Measurements from ENCODE around the gene ZBTB20.

ZBTB20 gene

DNA sequence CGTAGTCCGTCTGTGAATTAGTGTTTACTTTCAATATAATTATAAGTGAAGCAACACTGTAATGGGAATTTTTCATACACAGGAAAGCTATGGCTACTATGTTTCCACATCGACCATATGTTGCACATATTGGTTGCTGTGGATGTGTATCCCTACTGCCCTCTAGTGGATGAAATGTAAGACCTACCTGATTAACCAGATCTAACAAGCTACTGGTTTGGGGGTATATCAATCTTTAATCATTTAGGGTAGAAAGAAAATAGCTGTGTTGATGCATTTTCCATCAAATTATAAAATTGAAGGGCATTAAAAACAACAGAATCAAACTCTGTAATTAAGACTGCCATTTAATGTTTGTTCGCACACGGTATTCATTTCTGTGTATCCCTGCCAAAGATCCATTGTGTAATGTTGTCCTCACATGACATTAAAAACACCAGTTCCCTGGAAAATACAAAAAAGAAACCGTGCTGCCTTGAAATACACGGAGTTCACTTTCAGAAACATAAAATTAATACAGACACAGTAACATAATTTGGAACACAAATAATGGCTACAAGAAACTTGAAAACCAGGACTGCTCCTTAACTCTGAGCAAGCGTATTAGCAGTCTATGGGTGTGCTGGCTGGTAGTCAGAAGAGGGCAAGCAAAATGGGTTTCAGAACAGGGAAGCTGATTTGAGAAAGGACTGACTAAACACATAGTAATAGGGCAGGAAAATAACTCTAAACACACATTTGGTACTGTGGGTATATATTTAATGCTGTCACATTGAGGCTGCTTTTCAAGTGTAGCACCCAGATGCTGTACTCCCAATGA is 728.2 kb downstream of the ZBTB20 start:
- POLR2A ChIA-PET, result no interaction called here
- DNase-seq, result peak; percentile 66 to 79 (median 79)
- Histone ChIP-seq H3K27ac (ENCODE audit: insufficient read depth in 1 of 2, low read depth in 1 of 2, low read length in 2 of 2, poor library complexity in 1 of 2, severe bottlenecking in 2 of 2) (no peak overlapping the region), H3K36me3 (ENCODE audit: control insufficient read depth in 4 of 4, insufficient read depth in 4 of 4, low read length in 3 of 4) (no peaks in the 10 kb centered on the region), H3K4me1 (ENCODE audit: control extremely low read depth in 1 of 4, control insufficient read depth in 4 of 4, insufficient read depth in 4 of 4, low read length in 3 of 4) (peaks cover 0 to 2% (median 0%) of the 10 kb centered on the region in 4 experiments), H3K9me3 (ENCODE audit: control extremely low read depth in 1 of 5, control insufficient read depth in 4 of 5, insufficient read depth in 2 of 5, low read depth in 1 of 5, low read length in 4 of 5) (no peaks in the 10 kb centered on the region), H3K4me3 (ENCODE audit: control insufficient read depth in 1 of 7, extremely low read depth in 1 of 7, insufficient read depth in 4 of 7, low read depth in 2 of 7, low read length in 6 of 7) (no peak overlapping the region), H3K27me3 (replicated peaks in 2 of 5; ENCODE audit: control insufficient read depth in 4 of 5, insufficient read depth in 5 of 5, low read length in 4 of 5) (peaks cover 0 to 2% (median 0%) of the 10 kb centered on the region in 5 experiments)
- CTCF ChIA-PET, result interaction anchor here (0.6 to 5.6 kb wide), 16 partner anchors 9 to 683 kb away, joined by 3 to 38 read pairs (median 4); no protein-coding TSS in a partner anchor
- 80% methylated on average over 3 of the region's 8 CpGs for WGBS (ENCODE audit: insufficient coverage)

DNA sequence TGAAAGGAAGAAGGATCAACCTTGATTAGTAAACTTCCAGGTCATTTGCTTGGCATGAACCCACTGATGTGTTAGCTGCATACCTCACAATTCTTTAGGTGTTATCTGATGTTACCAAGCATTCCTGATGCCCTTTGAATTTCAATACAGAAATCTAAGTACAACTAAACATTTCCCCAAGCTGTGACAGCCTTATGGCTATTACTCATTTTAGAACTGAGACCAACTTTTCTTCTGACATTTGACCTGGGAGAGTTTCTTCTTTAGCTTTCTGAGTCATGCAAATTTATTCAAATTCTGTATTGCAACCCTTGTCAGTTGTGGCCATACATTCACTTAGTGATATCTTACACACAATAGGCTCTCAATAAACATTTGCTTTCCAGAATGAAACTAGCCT is 729.0 kb downstream of the ZBTB20 start:
- ChIA-PET POLR2A (no interaction called here), CTCF (interaction anchor here (0.6 to 5.6 kb wide), 15 partner anchors 10 to 682 kb away, joined by 3 to 38 read pairs (median 4); no protein-coding TSS in a partner anchor)
- no peaks in the 10 kb centered on the region for H3K36me3 ChIP-seq (ENCODE audit: control insufficient read depth in 4 of 4, insufficient read depth in 4 of 4, low read length in 3 of 4)
- H3K4me3 ChIP-seq (ENCODE audit: control insufficient read depth in 1 of 7, extremely low read depth in 1 of 7, insufficient read depth in 4 of 7, low read depth in 2 of 7, low read length in 6 of 7), result no peak overlapping the region
- H3K27ac ChIP-seq (ENCODE audit: insufficient read depth in 1 of 2, low read depth in 1 of 2, low read length in 2 of 2, poor library complexity in 1 of 2, severe bottlenecking in 2 of 2), result no peak overlapping the region
- DNase-seq, result no peak
- H3K27me3 ChIP-seq (replicated peaks in 2 of 5; ENCODE audit: control insufficient read depth in 4 of 5, insufficient read depth in 5 of 5, low read length in 4 of 5), result peaks cover 0 to 2% (median 0%) of the 10 kb centered on the region in 5 experiments
- no peaks in the 10 kb centered on the region for H3K9me3 ChIP-seq (ENCODE audit: control extremely low read depth in 1 of 5, control insufficient read depth in 4 of 5, insufficient read depth in 2 of 5, low read depth in 1 of 5, low read length in 4 of 5)
- peaks cover 0 to 2% (median 0%) of the 10 kb centered on the region in 4 experiments for H3K4me1 ChIP-seq (ENCODE audit: control extremely low read depth in 1 of 4, control insufficient read depth in 4 of 4, insufficient read depth in 4 of 4, low read length in 3 of 4)

DNA sequence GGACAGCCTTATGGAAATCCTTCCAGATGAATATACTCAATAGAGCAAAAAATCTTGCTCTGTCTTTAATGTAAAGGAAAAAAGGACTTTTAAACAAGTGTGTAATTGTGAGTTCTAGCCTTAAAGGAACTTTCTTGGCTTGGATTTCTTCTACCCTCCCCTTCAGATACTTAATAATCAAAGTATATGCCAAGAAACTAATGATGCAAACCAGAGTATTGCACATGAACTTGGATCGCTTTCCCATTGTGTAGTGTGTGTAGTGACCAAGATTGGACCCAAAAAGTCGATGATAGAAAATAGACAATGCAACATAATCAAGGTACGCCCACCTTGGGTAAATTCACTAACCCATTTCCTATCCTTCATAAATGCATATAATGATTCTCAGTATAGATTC is 729.4 kb downstream of the ZBTB20 start:
- ChIA-PET CTCF (interaction anchor here (1.6 to 2.7 kb wide), 4 partner anchors 9 to 34 kb away, joined by 4 to 14 read pairs (median 10); no protein-coding TSS in a partner anchor), POLR2A (no interaction called here)
- no peak for DNase-seq
- no peaks in the 10 kb centered on the region for H3K9me3 ChIP-seq (ENCODE audit: control extremely low read depth in 1 of 5, control insufficient read depth in 4 of 5, insufficient read depth in 2 of 5, low read depth in 1 of 5, low read length in 4 of 5)
- peaks cover 0 to 2% (median 0%) of the 10 kb centered on the region in 4 experiments for H3K4me1 ChIP-seq (ENCODE audit: control extremely low read depth in 1 of 4, control insufficient read depth in 4 of 4, insufficient read depth in 4 of 4, low read length in 3 of 4)
- no peak overlapping the region for H3K4me3 ChIP-seq (ENCODE audit: control insufficient read depth in 1 of 7, extremely low read depth in 1 of 7, insufficient read depth in 4 of 7, low read depth in 2 of 7, low read length in 6 of 7)
- no peak overlapping the region for H3K27ac ChIP-seq (ENCODE audit: insufficient read depth in 1 of 2, low read depth in 1 of 2, low read length in 2 of 2, poor library complexity in 1 of 2, severe bottlenecking in 2 of 2)
- H3K36me3 ChIP-seq (ENCODE audit: control insufficient read depth in 4 of 4, insufficient read depth in 4 of 4, low read length in 3 of 4), result no peaks in the 10 kb centered on the region
- peaks cover 0 to 2% (median 0%) of the 10 kb centered on the region in 5 experiments for H3K27me3 ChIP-seq (replicated peaks in 2 of 5; ENCODE audit: control insufficient read depth in 4 of 5, insufficient read depth in 5 of 5, low read length in 4 of 5)
- WGBS (ENCODE audit: insufficient coverage), result no CpG with 5 or more reads among the region's 3 CpGs

DNA sequence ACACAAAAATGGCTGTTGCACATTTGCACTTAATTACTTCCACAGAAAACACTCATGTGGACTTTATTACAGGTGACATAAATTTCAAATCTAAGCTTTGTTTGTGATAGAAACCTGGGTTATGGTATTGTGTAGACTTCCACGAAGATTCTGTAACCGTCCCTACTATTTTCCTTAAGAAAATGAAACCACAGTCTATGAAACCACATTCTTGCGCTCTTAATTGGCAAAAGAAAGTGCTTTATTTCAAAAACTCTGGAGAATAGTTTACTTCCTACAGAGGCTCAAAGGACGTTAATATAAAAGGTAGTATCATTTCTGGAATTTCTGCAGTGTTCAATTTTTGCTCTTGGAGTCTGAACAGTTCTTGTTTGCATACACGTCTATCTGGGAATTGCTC is 729.8 kb downstream of the ZBTB20 start:
- peaks cover 0 to 2% (median 0%) of the 10 kb centered on the region in 5 experiments for H3K27me3 ChIP-seq (replicated peaks in 2 of 5; ENCODE audit: control insufficient read depth in 4 of 5, insufficient read depth in 5 of 5, low read length in 4 of 5)
- WGBS (ENCODE audit: insufficient coverage), result 90% methylated on average over 2 of the region's 5 CpGs
- no peak for DNase-seq
- H3K27ac ChIP-seq (ENCODE audit: insufficient read depth in 1 of 2, low read depth in 1 of 2, low read length in 2 of 2, poor library complexity in 1 of 2, severe bottlenecking in 2 of 2), result no peak overlapping the region
- no peaks in the 10 kb centered on the region for H3K36me3 ChIP-seq (ENCODE audit: control insufficient read depth in 4 of 4, insufficient read depth in 4 of 4, low read length in 3 of 4)
- no peaks in the 10 kb centered on the region for H3K9me3 ChIP-seq (ENCODE audit: control extremely low read depth in 1 of 5, control insufficient read depth in 4 of 5, insufficient read depth in 2 of 5, low read depth in 1 of 5, low read length in 4 of 5)
- no peak overlapping the region for H3K4me3 ChIP-seq (ENCODE audit: control insufficient read depth in 1 of 7, extremely low read depth in 1 of 7, insufficient read depth in 4 of 7, low read depth in 2 of 7, low read length in 6 of 7)
- ChIA-PET CTCF (interaction anchor here (1.7 to 2.7 kb wide), 2 partner anchors 12 to 19 kb away, joined by 4 to 14 read pairs; no protein-coding TSS in a partner anchor), POLR2A (no interaction called here)
- H3K4me1 ChIP-seq (ENCODE audit: control extremely low read depth in 1 of 4, control insufficient read depth in 4 of 4, insufficient read depth in 4 of 4, low read length in 3 of 4), result peaks cover 0 to 2% (median 0%) of the 10 kb centered on the region in 4 experiments

DNA sequence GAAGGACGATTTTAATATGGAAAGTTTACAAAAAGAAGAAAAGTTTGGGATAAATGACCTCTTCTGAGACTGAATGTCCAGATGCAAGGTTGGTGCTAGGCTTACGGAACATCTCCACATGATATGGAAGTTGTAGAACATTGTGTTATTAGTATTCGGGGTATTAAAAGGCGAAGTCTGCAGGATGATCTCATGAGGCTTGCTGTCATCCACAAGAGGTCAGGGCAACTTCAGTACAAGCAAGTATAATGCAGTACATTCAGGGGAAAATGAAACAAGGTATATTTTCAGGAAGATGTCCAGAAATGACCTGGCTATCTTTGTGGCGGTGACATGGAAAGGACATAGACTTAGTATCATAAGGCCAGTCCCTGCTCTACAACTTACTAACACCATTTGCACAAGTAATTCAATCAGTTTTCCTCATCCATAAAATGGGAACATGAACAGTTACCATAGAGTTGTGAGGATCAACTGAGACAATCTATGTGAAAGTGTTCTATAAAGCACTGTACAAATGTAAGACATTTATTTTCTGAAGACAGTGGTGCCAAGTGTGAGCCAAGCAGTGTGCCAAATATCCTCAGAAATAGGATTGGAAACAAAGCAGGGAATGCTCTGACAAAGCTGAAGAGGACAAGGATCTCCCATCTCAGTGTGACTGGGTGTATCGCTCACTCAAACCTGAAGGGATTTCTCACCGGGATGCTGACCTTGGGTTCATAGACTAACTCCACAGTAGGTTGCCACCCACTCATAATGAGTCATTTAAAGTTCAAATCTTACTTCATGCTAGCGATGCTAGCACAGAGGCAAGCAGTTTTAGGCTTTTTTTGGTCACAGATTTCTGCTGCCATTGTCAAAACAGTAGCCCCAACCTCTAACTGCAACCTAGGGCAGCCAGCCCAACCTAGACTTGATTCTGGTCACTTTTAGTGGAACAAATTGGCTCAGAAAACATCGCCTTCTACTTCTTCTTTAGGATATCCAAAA is 735.0 kb downstream of the ZBTB20 start:
- H3K4me3 ChIP-seq (ENCODE audit: control insufficient read depth in 1 of 7, extremely low read depth in 1 of 7, insufficient read depth in 4 of 7, low read depth in 2 of 7, low read length in 6 of 7), result no peak overlapping the region
- no peaks in the 10 kb centered on the region for H3K4me1 ChIP-seq (ENCODE audit: control extremely low read depth in 1 of 4, control insufficient read depth in 4 of 4, insufficient read depth in 4 of 4, low read length in 3 of 4)
- ChIA-PET POLR2A (interaction anchor here (0.7 kb wide), 1 partner anchor 161 kb away, joined by 3 read pairs; no protein-coding TSS in a partner anchor), CTCF (interaction anchor here (1.2 to 1.6 kb wide), 3 partner anchors 9 to 33 kb away, joined by 3 to 5 read pairs (median 5); no protein-coding TSS in a partner anchor)
- no peaks in the 10 kb centered on the region for H3K27me3 ChIP-seq (replicated peaks in 2 of 5; ENCODE audit: control insufficient read depth in 4 of 5, insufficient read depth in 5 of 5, low read length in 4 of 5)
- no peaks in the 10 kb centered on the region for H3K36me3 ChIP-seq (ENCODE audit: control insufficient read depth in 4 of 4, insufficient read depth in 4 of 4, low read length in 3 of 4)
- no peak for DNase-seq
- 97% methylated on average over 8 of the region's 9 CpGs for WGBS (ENCODE audit: insufficient coverage)
- no peaks in the 10 kb centered on the region for H3K9me3 ChIP-seq (ENCODE audit: control extremely low read depth in 1 of 5, control insufficient read depth in 4 of 5, insufficient read depth in 2 of 5, low read depth in 1 of 5, low read length in 4 of 5)
- no peak overlapping the region for H3K27ac ChIP-seq (ENCODE audit: insufficient read depth in 1 of 2, low read depth in 1 of 2, low read length in 2 of 2, poor library complexity in 1 of 2, severe bottlenecking in 2 of 2)

DNA sequence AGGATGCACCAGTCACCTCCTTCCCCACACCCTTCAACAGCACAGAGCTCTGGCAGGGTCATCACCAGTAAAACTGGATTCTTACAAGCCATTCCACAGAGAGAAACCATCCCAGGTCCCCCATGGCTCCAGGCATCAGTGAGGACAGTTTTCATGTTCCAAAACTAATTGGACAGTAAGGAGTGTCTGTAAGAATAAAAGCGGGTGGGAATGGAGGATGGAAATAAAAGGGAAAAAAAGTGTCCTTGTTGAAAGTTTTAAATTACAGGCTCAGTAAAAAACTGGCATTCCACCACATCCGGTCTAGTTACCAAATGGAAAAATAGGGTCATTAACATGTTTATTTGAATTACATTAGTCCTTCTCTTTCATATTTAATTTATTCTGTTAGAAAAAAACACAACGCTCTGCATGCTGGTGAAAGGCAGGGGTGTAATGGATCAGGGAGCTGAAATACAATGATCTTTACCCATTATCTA is 735.9 kb downstream of the ZBTB20 start:
- no peaks in the 10 kb centered on the region for H3K4me1 ChIP-seq (ENCODE audit: control extremely low read depth in 1 of 4, control insufficient read depth in 4 of 4, insufficient read depth in 4 of 4, low read length in 3 of 4)
- no peaks in the 10 kb centered on the region for H3K9me3 ChIP-seq (ENCODE audit: control extremely low read depth in 1 of 5, control insufficient read depth in 4 of 5, insufficient read depth in 2 of 5, low read depth in 1 of 5, low read length in 4 of 5)
- ChIA-PET POLR2A (no interaction called here), CTCF (interaction anchor here (0.7 to 3.3 kb wide), 4 partner anchors 10 to 27 kb away, joined by 3 to 14 read pairs (median 6); no protein-coding TSS in a partner anchor)
- DNase-seq, result no peak
- H3K4me3 ChIP-seq (ENCODE audit: control insufficient read depth in 1 of 7, extremely low read depth in 1 of 7, insufficient read depth in 4 of 7, low read depth in 2 of 7, low read length in 6 of 7), result no peak overlapping the region
- WGBS (ENCODE audit: insufficient coverage), result no CpG with 5 or more reads among the region's 3 CpGs
- H3K36me3 ChIP-seq (ENCODE audit: control insufficient read depth in 4 of 4, insufficient read depth in 4 of 4, low read length in 3 of 4), result no peaks in the 10 kb centered on the region
- no peaks in the 10 kb centered on the region for H3K27me3 ChIP-seq (replicated peaks in 2 of 5; ENCODE audit: control insufficient read depth in 4 of 5, insufficient read depth in 5 of 5, low read length in 4 of 5)
- H3K27ac ChIP-seq (ENCODE audit: insufficient read depth in 1 of 2, low read depth in 1 of 2, low read length in 2 of 2, poor library complexity in 1 of 2, severe bottlenecking in 2 of 2), result no peak overlapping the region

All from common myeloid progenitor, CD34-positive (primary cell).